OCI-LY3 (cell line): ENCODE results near the gene FNBP1.
A peak's percentile ranks its signal among the peaks of the same experiment; 100 is the strongest.
"Not testable (repeated sequence)": the region's sequence is repeated elsewhere in the genome, so short reads cannot be mapped to it uniquely, and the experiment has no call there.

ENCODE experiments used
- H2AFZ ChIP-seq: fragments of 200-600, 300-600 bp; shearing (Covaris generic); 2 replicates; pipeline ENCODE4 v1.6.0; 2014; ENCODE audit warnings: antibody characterized with exemption, low read depth, low read length
- H3K27ac ChIP-seq: fragments of 200-600, 300-600 bp; sonication (generic); 2 replicates; pipeline ENCODE4 v1.5.1; 2014; ENCODE audit warnings: mild to moderate bottlenecking, low read length, moderate library complexity, mixed read lengths
- H3K27me3 ChIP-seq: fragments of 200-600, 300-600 bp; sonication (generic); 2 replicates; pipeline ENCODE4 v1.6.1; 2014; ENCODE audit warnings: low read depth, low read length, mixed read lengths
- H3K36me3 ChIP-seq: fragments of 200-600, 300-600 bp; sonication (generic); replicated peaks from 2 replicates; pipeline ENCODE3; 2014; ENCODE audit warnings: low read depth, low read length, mixed read lengths
- H3K4me1 ChIP-seq: fragments of 300-600, 200-600 bp; sonication (generic); 2 replicates; pipeline ENCODE4 v1.6.1; 2014; ENCODE audit warnings: low read length, mixed read lengths
- H3K4me2 ChIP-seq: fragments of 200-600, 300-600 bp; sonication (generic); 2 replicates; pipeline ENCODE4 v1.6.1; 2014; ENCODE audit warnings: low read length, mixed read lengths
- H3K4me3 ChIP-seq: fragments of 300-600, 200-600 bp; sonication (generic); 2 replicates; pipeline ENCODE4 v1.5.1; 2014; ENCODE audit warnings: antibody characterized with exemption, mild to moderate bottlenecking, low read length, moderate library complexity
- H3K79me2 ChIP-seq: fragments of 300-600, 200-600 bp; shearing (Covaris generic); 2 replicates; pipeline ENCODE4 v1.6.1; 2014; ENCODE audit warnings: mild to moderate bottlenecking, low read length, mixed read lengths
- H3K9ac ChIP-seq: fragments of 300-600, 200-600 bp; shearing (Covaris generic); 2 replicates; pipeline ENCODE4 v1.6.0; 2014; ENCODE audit warnings: mild to moderate bottlenecking, low read length, moderate library complexity
- H3K9me3 ChIP-seq: fragments of 200-600, 300-600 bp; shearing (Covaris generic); 2 replicates; pipeline ENCODE4 v1.6.1; 2014; ENCODE audit warnings: low read length, mixed read lengths; ENCODE audit not compliant: insufficient read depth
- H4K20me1 ChIP-seq: fragments of 200-600, 300-600 bp; sonication (generic); 2 replicates; pipeline ENCODE4 v1.6.1; 2016; ENCODE audit warnings: low read length, mixed read lengths; ENCODE audit not compliant: insufficient read depth
- CTCF ChIP-seq: fragments of 200-600, 300-600 bp; sonication (generic); IDR thresholded peaks from 2 replicates; pipeline ENCODE4 v1.5.1; 2014; ENCODE audit warnings: antibody characterized with exemption, low read length, low read depth
- EZH2phosphoT487 ChIP-seq: fragments of 200-600 bp; shearing (Covaris generic); IDR thresholded peaks from 2 replicates; pipeline ENCODE4 v1.6.1; 2018; ENCODE audit warnings: antibody characterized with exemption, mixed run types, low read depth

The FNBP1 gene

GRCh38 chr9:130024597-130024994, 18.4 kb downstream of the FNBP1 start:
- no peaks in the 10 kb centered on the region for H3K27me3 ChIP-seq
- peak overlapping the region; percentile 93 for H3K9ac ChIP-seq
- TF ChIP-seq CTCF (no peak), EZH2phosphoT487 (no peak)
- H2AFZ ChIP-seq: no peak overlapping the region
- peak overlapping the region; percentile 87 for H3K4me2 ChIP-seq
- H3K79me2 ChIP-seq: peaks cover 98% of the 10 kb centered on the region
- peaks cover 40% of the 10 kb centered on the region for H3K36me3 ChIP-seq
- peak overlapping the region; percentile 99 for H3K27ac ChIP-seq
- H3K4me1 ChIP-seq: peaks cover 95% of the 10 kb centered on the region
- no peaks in the 10 kb centered on the region for H3K9me3 ChIP-seq
- H4K20me1 ChIP-seq: peaks cover 62% of the 10 kb centered on the region
- peak overlapping the region; percentile 74 for H3K4me3 ChIP-seq

- peaks cover 99% of the 10 kb centered on the region for H3K79me2 ChIP-seq
- TF ChIP-seq EZH2phosphoT487: no peak
- no peak for TF ChIP-seq CTCF
- H3K27ac ChIP-seq: peak overlapping the region; percentile 99
- peak overlapping the region; percentile 93 for H3K9ac ChIP-seq
- H3K4me1 ChIP-seq: peaks cover 96% of the 10 kb centered on the region
- H2AFZ ChIP-seq: no peak overlapping the region
- H3K4me3 ChIP-seq: peak overlapping the region; percentile 74
- H4K20me1 ChIP-seq: peaks cover 65% of the 10 kb centered on the region
- H3K36me3 ChIP-seq: peaks cover 44% of the 10 kb centered on the region
- H3K9me3 ChIP-seq: no peaks in the 10 kb centered on the region
- no peaks in the 10 kb centered on the region for H3K27me3 ChIP-seq
- H3K4me2 ChIP-seq: peak overlapping the region; percentile 87
Measured at GRCh38 chr9:130023994-130024596, 18.9 kb downstream of the FNBP1 start.

GRCh38 chr9:130023144-130023787, 19.7 kb downstream of the FNBP1 start:
- H3K4me1 ChIP-seq: peaks cover 96% of the 10 kb centered on the region
- TF ChIP-seq EZH2phosphoT487 (no peak), CTCF (no peak)

GRCh38 chr9:130022566-130023143, 20.3 kb downstream of the FNBP1 start:
- Histone ChIP-seq H3K9me3 (no peaks in the 10 kb centered on the region), H3K4me1 (peaks cover 93% of the 10 kb centered on the region), H3K9ac (peak overlapping the region; percentile 82), H3K4me3 (peak overlapping the region; percentile 69), H2AFZ (no peak overlapping the region), H3K27me3 (no peaks in the 10 kb centered on the region), H4K20me1 (peaks cover 61% of the 10 kb centered on the region), H3K27ac (peak overlapping the region; percentile 99), H3K4me2 (peak overlapping the region; percentile 84), H3K79me2 (peaks cover 99% of the 10 kb centered on the region), H3K36me3 (peaks cover 45% of the 10 kb centered on the region)
- TF ChIP-seq EZH2phosphoT487 (no peak), CTCF (no peak)

More at GRCh38 chr9:130023144-130023787, 19.7 kb downstream of the FNBP1 start:
- Histone ChIP-seq H4K20me1 (peaks cover 64% of the 10 kb centered on the region), H3K9ac (peak overlapping the region; percentile 93), H3K79me2 (peaks cover 99% of the 10 kb centered on the region), H3K36me3 (peaks cover 46% of the 10 kb centered on the region), H3K27ac (peak overlapping the region; percentile 99), H3K4me2 (peak overlapping the region; percentile 87), H3K9me3 (no peaks in the 10 kb centered on the region), H2AFZ (no peak overlapping the region), H3K27me3 (no peaks in the 10 kb centered on the region), H3K4me3 (peak overlapping the region; percentile 74)

GRCh38 chr9:130021842-130022241, 21.1 kb downstream of the FNBP1 start:
- not testable (repeated sequence) for H2AFZ ChIP-seq, H3K9me3 ChIP-seq, H3K27me3 ChIP-seq
- H3K79me2 ChIP-seq: peaks cover 99% of the 10 kb centered on the region
- peaks cover 61% of the 10 kb centered on the region for H4K20me1 ChIP-seq
- H3K4me2 ChIP-seq: peak overlapping the region; percentile 84
- peak overlapping the region; percentile 82 for H3K9ac ChIP-seq
- peaks cover 47% of the 10 kb centered on the region for H3K36me3 ChIP-seq
- H3K4me3 ChIP-seq: peak overlapping the region; percentile 69
- H3K4me1 ChIP-seq: peaks cover 92% of the 10 kb centered on the region
- H3K27ac ChIP-seq: peak overlapping the region; percentile 99
